GM12878 (cell line): ENCODE measurements around the gene SPON2. TPM values are rescaled to one million over a fixed set of nuclear protein-coding genes. Genes with fewer than 3 reads are reported as not detected.
A peak's percentile ranks its signal among the peaks of the same experiment; 100 is the strongest.

ENCODE experiments used
- ATF3 ChIP-seq: IDR thresholded peaks from 2 replicates; pipeline ENCODE4 v1.6.1; 2011; ENCODE audit warnings: low read depth, mild to moderate bottlenecking, low read length, moderate library complexity, borderline replicate concordance; ENCODE audit errors: extremely low read depth
- BHLHE40 ChIP-seq, 2 experiments: fragments of 450-650 bp in 1 of 2; IDR thresholded peaks; 2 replicates each; pipeline ENCODE4 v1.6.1; 2011 to 2017; ENCODE audit warnings: low read depth in 2 of 2, borderline replicate concordance in 1 of 2, improper control_type of control experiment in 1 of 2, low read length in 1 of 2, mild to moderate bottlenecking in 1 of 2
- CBX3 ChIP-seq: fragments of 200-600 bp; sonication (generic); IDR thresholded peaks from 2 replicates; pipeline ENCODE4 v1.6.1; 2016; ENCODE audit warnings: low read depth, borderline replicate concordance
- ESRRA ChIP-seq: IDR thresholded peaks from 2 replicates; pipeline ENCODE4 v1.6.1; 2012; ENCODE audit warnings: mild to moderate bottlenecking, low read length, improper control_type of control experiment
- ETV6 ChIP-seq, 2 experiments: fragments of 450-650 bp in 1 of 2; IDR thresholded peaks in 1 of 2; conservative IDR thresholded peaks in 1 of 2; 2 replicates each; pipeline ENCODE4 v1.6.1; 2014; ENCODE audit warnings: antibody characterized with exemption in 1 of 2, borderline replicate concordance in 1 of 2, low read depth in 1 of 2, mild to moderate bottlenecking in 1 of 2, moderate library complexity in 1 of 2
- FOXM1 ChIP-seq: IDR thresholded peaks from 2 replicates; pipeline ENCODE4 v1.6.1; 2012; ENCODE audit warnings: low read depth, mild to moderate bottlenecking, inconsistent platforms, low read length, moderate library complexity
- IRF4 ChIP-seq: IDR thresholded peaks from 2 replicates; pipeline ENCODE4 v1.6.1; 2011; ENCODE audit warnings: low read depth, low read length
- LARP7 ChIP-seq: fragments of 450-650 bp; IDR thresholded peaks from 2 replicates; pipeline ENCODE4 v1.6.1; 2017; ENCODE audit warnings: mild to moderate bottlenecking
- NR2C2 ChIP-seq: IDR thresholded peaks from 2 replicates; pipeline ENCODE4 v1.6.1; 2011; ENCODE audit warnings: borderline replicate concordance, low read depth; ENCODE audit not compliant: control insufficient read depth, insufficient read length
- PAX5 ChIP-seq: IDR thresholded peaks from 2 replicates; pipeline ENCODE4 v1.6.1; 2011; ENCODE audit warnings: low read depth, low read length, borderline replicate concordance
- POU2F2 ChIP-seq: IDR thresholded peaks from 3 replicates; pipeline ENCODE4 v1.6.1; 2011; ENCODE audit warnings: low read depth, mild to moderate bottlenecking, low read length, borderline replicate concordance
- RAD51 ChIP-seq: fragments of 450-650 bp; IDR thresholded peaks from 2 replicates; pipeline ENCODE4 v1.6.1; 2016; ENCODE audit warnings: moderate library complexity, mild to moderate bottlenecking, inconsistent platforms
- RFX5 ChIP-seq: IDR thresholded peaks from 2 replicates; pipeline ENCODE4 v1.6.1; 2011; ENCODE audit warnings: low read depth, low read length, improper control_type of control experiment
- SMC3 ChIP-seq: IDR thresholded peaks from 2 replicates; pipeline ENCODE4 v1.6.1; 2011; ENCODE audit warnings: low read length, improper control_type of control experiment, borderline replicate concordance
- SP1 ChIP-seq: IDR thresholded peaks from one replicate; pipeline ENCODE4 v1.6.1; 2011; ENCODE audit warnings: low read depth, low read length
- polyA plus RNA-seq, 11 experiments: library from polyadenylated mRNA; depleted of rRNA in 4 of 11; unstranded in 6 of 11; stranded (reverse) in 5 of 11; fragments of >200 nt; fragmentation: Nextera tagmentation in 4 of 11; fragmentation: Illumina TruSeq in 1 of 11; extraction: Ambion mirVana in 4 of 11; extraction: Trizol in 1 of 11; gene quantifications; 1 replicate in 1 of 11; 2 replicates in 10 of 11; pipeline versions ENCODE4 v1.2.1 to v1.2.3, GENCODE V29; 2011 to 2016; ENCODE audit warnings: inconsistent platforms in 2 of 11, missing spikeins in 2 of 11, low read depth in 1 of 11
- total RNA-seq, 4 experiments: library from RNA; depleted of rRNA in 3 of 4; stranded (reverse); fragments of >200 nt in 3 of 4; fragmentation: Illumina TruSeq in 1 of 4; extraction: Trizol in 1 of 4; gene quantifications; 2 replicates each; pipeline versions ENCODE4 v1.2.1 to v1.2.3, GENCODE V29; 2013 to 2021
- TF ChIP-seq, protein P1 (sequence below): fragments of 450-650 bp; IDR thresholded peaks from 2 replicates; pipeline ENCODE4 v1.6.1; 2016; ENCODE audit warnings: mild to moderate bottlenecking

SPON2 gene
- total and polyA plus RNA-seq, 10 of the 15 experiments (the other 5 are each of a cell fraction or from before 2014, with no cell fraction given), result 1.1 to 11.2 (median 7.3) TPM

- peak; percentile 51; the same call in 1 of the 2 replicates for TF ChIP-seq IRF4
- 0 out of 2 replicates have a peak, but pooled peaks have one; percentile 36 for TF ChIP-seq RFX5
- TF ChIP-seq CBX3, result no peak
- 0 out of 2 replicates have a peak, but pooled peaks have one; percentile 37 for TF ChIP-seq LARP7
- TF ChIP-seq, protein P1, sequence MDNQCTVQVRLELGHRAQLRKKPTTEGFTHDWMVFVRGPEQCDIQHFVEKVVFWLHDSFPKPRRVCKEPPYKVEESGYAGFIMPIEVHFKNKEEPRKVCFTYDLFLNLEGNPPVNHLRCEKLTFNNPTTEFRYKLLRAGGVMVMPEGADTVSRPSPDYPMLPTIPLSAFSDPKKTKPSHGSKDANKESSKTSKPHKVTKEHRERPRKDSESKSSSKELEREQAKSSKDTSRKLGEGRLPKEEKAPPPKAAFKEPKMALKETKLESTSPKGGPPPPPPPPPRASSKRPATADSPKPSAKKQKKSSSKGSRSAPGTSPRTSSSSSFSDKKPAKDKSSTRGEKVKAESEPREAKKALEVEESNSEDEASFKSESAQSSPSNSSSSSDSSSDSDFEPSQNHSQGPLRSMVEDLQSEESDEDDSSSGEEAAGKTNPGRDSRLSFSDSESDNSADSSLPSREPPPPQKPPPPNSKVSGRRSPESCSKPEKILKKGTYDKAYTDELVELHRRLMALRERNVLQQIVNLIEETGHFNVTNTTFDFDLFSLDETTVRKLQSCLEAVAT, result no peak
- TF ChIP-seq FOXM1, result 0 out of 2 replicates have a peak, but pooled peaks have one; percentile 34
- peak in 1 of 2 experiments; percentile 54; a peak in 1 of 4 replicates for TF ChIP-seq BHLHE40 (IDR thresholded peaks at IDR 0.05; ENCODE audit: borderline replicate concordance in 1 of 2, low read depth in 2 of 2, low read length in 1 of 2)
- peak; percentile 43; the same call in 1 of the 2 replicates for TF ChIP-seq PAX5
- TF ChIP-seq ETV6 (conservative IDR thresholded peaks at IDR 0.05 in 1 of 2, IDR thresholded peaks at IDR 0.05 in 1 of 2; ENCODE audit: borderline replicate concordance in 1 of 2, low read depth in 1 of 2), result no peak
- TF ChIP-seq ATF3, result peak; percentile 18; the same call in 1 of the 2 replicates
- no peak for TF ChIP-seq NR2C2
- TF ChIP-seq SP1, result peak; percentile 40
- no peak for TF ChIP-seq RAD51
- TF ChIP-seq ESRRA, result peak; percentile 55; the same call in 1 of the 2 replicates
- TF ChIP-seq POU2F2, result peak; percentile 76; the same call in 2 of the 3 replicates
- peak; percentile 100 for TF ChIP-seq SMC3
- TF ChIP-seq, all 136 proteins: peak for 20
These were observed 41.8 kb downstream of the SPON2 start (continued) for GRCh38 chr4:1130316-1131186.
